Vagina (tissue), 2 donors: ENCODE data around the gene DYNLL2.

Source experiments
- POLR2A ChIP-seq, 2 donors: fragments of 450-650 bp; IDR thresholded peaks; one replicate each; pipeline ENCODE4 v1.6.1; 2017; ENCODE audit warnings: antibody characterized with exemption in 2 of 2, mild to moderate bottlenecking in 2 of 2, moderate library complexity in 2 of 2
- TF ChIP-seq, protein P1 (sequence below), 3 experiments: fragments of 450-650 bp in 2 of 3; fragments of 200-600 bp in 1 of 3; sonication (generic) in 1 of 3; IDR thresholded peaks; one replicate each; pipeline ENCODE4 v1.5.1; 2017 to 2019; ENCODE audit warnings: antibody characterized with exemption in 3 of 3, mild to moderate bottlenecking in 2 of 3, moderate library complexity in 2 of 3

DNA sequence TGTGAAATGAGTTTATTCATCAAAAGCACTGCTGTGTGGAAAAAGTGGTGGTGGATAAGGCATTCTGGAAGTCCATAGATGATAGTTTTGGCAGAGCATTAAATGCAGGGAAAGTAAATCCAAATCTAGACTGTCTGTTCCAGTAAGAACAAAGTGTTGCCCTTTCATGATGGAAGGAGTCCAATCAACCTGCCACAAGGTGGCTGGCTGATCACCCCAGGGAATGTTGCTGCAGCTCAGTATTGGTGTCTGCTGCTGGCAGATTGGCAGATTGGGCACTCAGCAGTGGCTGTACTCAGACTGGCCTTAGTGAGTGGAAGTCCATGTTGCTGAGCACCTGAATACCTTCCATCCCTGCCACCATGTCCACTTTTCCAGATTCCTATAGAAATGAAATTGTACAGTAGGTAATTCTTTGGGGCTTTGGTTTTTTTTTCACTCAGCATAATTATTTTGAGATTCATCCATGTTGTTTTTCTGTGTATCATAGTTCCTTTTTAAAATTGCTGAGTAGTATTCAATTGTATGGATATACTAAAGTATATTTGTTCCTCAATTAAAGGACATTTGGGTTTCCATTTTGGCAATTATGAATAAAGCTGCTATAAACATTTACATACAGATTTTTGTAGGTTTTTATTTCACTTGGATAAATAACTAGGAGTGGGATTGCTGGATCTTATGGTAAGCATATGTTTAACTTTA, 14.3 kb downstream of the DYNLL2 start:
- no peak for TF ChIP-seq POLR2A (IDR thresholded peaks at IDR 0.05)
- TF ChIP-seq, protein P1, sequence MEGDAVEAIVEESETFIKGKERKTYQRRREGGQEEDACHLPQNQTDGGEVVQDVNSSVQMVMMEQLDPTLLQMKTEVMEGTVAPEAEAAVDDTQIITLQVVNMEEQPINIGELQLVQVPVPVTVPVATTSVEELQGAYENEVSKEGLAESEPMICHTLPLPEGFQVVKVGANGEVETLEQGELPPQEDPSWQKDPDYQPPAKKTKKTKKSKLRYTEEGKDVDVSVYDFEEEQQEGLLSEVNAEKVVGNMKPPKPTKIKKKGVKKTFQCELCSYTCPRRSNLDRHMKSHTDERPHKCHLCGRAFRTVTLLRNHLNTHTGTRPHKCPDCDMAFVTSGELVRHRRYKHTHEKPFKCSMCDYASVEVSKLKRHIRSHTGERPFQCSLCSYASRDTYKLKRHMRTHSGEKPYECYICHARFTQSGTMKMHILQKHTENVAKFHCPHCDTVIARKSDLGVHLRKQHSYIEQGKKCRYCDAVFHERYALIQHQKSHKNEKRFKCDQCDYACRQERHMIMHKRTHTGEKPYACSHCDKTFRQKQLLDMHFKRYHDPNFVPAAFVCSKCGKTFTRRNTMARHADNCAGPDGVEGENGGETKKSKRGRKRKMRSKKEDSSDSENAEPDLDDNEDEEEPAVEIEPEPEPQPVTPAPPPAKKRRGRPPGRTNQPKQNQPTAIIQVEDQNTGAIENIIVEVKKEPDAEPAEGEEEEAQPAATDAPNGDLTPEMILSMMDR (IDR thresholded peaks at IDR 0.05) = no peak
